ENCODE data around the gene AHSP.

DNA sequence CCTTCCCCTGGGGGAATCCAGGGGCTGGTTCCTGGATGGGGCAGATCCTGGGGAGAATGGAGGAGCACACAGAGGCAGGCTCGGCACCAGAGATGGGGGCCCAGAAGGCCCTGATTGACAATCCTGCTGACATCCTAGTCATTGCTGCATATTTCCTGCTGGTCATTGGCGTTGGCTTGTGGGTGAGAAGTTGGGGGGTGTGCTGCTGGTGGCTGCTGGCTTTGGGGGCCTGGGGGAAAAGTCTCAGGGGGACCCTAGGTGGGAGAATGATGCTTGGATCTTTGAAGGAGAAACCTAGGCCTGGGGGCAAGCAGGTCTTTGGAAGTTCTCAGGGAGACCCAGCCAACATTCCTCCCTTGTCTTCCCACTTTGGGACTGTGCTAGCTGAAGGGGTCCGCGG is 44.6 kb upstream of the AHSP start, which contains the start of gene SLC5A2:
- TF ChIP-seq, protein P1, sequence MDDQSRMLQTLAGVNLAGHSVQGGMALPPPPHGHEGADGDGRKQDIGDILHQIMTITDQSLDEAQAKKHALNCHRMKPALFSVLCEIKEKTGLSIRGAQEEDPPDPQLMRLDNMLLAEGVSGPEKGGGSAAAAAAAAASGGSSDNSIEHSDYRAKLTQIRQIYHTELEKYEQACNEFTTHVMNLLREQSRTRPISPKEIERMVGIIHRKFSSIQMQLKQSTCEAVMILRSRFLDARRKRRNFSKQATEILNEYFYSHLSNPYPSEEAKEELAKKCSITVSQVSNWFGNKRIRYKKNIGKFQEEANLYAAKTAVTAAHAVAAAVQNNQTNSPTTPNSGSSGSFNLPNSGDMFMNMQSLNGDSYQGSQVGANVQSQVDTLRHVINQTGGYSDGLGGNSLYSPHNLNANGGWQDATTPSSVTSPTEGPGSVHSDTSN (CRISPR knock-in tag; IDR thresholded peaks at IDR 0.05) = no peak
- TF ChIP-seq, protein P2, sequence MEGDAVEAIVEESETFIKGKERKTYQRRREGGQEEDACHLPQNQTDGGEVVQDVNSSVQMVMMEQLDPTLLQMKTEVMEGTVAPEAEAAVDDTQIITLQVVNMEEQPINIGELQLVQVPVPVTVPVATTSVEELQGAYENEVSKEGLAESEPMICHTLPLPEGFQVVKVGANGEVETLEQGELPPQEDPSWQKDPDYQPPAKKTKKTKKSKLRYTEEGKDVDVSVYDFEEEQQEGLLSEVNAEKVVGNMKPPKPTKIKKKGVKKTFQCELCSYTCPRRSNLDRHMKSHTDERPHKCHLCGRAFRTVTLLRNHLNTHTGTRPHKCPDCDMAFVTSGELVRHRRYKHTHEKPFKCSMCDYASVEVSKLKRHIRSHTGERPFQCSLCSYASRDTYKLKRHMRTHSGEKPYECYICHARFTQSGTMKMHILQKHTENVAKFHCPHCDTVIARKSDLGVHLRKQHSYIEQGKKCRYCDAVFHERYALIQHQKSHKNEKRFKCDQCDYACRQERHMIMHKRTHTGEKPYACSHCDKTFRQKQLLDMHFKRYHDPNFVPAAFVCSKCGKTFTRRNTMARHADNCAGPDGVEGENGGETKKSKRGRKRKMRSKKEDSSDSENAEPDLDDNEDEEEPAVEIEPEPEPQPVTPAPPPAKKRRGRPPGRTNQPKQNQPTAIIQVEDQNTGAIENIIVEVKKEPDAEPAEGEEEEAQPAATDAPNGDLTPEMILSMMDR (tag by site-specific recombination; IDR thresholded peaks at IDR 0.05) = no peak
- TF ChIP-seq GLI2 (tag by site-specific recombination; IDR thresholded peaks at IDR 0.05; ENCODE audit: borderline replicate concordance, low read depth) (no peak), YY1 (tag by site-specific recombination; IDR thresholded peaks at IDR 0.05) (no peak), KLF10 (tag by site-specific recombination; IDR thresholded peaks at IDR 0.05) (no peak), ZBTB20 (tag by site-specific recombination; IDR thresholded peaks at IDR 0.05) (no peak)
